Measurements from ENCODE around the gene KCP.

- TF ChIP-seq POLR2A (IDR thresholded peaks at IDR 0.05) (no peak), CTCF (IDR thresholded peaks at IDR 0.05) (no peak)
Measured at GRCh38 chr7:128843938-128844621, 66.4 kb downstream of the KCP start.

All from breast epithelium (tissue), 3 donors.